ENCODE results near the gene FAM83G.
"Not testable (repeated sequence)": the region's sequence is repeated elsewhere in the genome, so short reads cannot be mapped to it uniquely, and the experiment has no call there.

DNA sequence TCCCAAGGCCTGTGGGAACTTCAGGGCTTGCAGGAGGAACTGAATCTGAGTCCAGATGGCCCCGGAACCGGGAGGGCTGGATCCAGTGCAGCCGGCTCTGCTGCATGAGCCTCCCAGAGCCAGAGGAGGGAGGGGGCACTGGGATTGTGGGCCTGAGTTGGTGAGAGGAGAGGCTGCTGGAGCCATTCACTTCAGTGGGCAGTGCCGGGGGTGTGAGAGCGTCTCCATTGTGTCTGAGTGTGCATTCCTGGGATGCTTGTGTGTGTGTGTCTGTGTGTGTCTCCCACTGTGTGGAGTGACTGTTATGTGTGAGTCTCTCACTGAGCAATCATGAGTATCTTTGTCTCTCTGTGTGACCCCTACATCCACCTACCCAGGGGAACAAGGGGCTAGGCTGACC is 25.2 kb upstream of the FAM83G start:
- TF ChIP-seq, protein P1, sequence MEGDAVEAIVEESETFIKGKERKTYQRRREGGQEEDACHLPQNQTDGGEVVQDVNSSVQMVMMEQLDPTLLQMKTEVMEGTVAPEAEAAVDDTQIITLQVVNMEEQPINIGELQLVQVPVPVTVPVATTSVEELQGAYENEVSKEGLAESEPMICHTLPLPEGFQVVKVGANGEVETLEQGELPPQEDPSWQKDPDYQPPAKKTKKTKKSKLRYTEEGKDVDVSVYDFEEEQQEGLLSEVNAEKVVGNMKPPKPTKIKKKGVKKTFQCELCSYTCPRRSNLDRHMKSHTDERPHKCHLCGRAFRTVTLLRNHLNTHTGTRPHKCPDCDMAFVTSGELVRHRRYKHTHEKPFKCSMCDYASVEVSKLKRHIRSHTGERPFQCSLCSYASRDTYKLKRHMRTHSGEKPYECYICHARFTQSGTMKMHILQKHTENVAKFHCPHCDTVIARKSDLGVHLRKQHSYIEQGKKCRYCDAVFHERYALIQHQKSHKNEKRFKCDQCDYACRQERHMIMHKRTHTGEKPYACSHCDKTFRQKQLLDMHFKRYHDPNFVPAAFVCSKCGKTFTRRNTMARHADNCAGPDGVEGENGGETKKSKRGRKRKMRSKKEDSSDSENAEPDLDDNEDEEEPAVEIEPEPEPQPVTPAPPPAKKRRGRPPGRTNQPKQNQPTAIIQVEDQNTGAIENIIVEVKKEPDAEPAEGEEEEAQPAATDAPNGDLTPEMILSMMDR (IDR thresholded peaks at IDR 0.05; ENCODE audit: low read depth, low read length, poor library complexity, severe bottlenecking): not testable (repeated sequence)
- TF ChIP-seq EZH2phosphoT487 (IDR thresholded peaks at IDR 0.05; ENCODE audit: borderline replicate concordance, low read length): not testable (repeated sequence)

Data from DOHH2 (cell line).